Measurements from ENCODE around the gene CARS1. TPM values are rescaled to one million over a fixed set of nuclear protein-coding genes. Genes with fewer than 3 reads are reported as not detected.

CARS1 gene
- total and polyA plus RNA-seq, 2 of the 8 experiments (the other 6 are each of a cell fraction or from before 2014, with no cell fraction given), result 44.1 to 100 TPM

DNA sequence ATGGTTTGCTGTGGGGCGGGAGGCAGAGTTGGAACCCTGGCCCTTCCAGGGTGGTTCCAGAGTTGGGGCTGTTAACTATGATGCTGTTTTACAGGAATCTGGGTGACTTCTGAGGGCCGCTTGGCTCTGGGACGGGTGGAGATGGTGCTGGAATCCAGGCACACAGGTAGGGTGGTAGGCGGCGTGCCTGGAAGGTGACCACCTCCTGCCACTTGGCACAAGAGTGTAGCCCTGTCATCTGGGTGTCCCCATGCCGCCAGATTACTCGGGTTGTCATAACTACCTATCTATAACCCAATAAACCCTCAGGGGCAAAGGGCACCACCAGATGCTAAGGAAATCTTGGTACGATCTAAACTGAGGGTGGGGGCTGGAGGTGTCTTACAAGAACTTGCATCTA is 1.3 kb downstream of the CARS1 start:
- no peak overlapping the region for H2BK15ac ChIP-seq (ENCODE audit: low read length)
- no peak overlapping the region for H4K91ac ChIP-seq (replicated peaks; ENCODE audit: insufficient read length, low read length)
- peaks cover 15% of the 10 kb centered on the region for H3K79me1 ChIP-seq (ENCODE audit: low read depth, low read length)
- peak overlapping the region in 1 of 4 experiments; percentile 89; a peak in 2 of 7 replicates for H3K9ac ChIP-seq (replicated peaks in 1 of 4; ENCODE audit: extremely low read depth in 1 of 4, low read depth in 3 of 4, low read length in 3 of 4)
- FAIRE-seq (no peak), DNase-seq (ENCODE audit: low read depth in 1 of 2, low spot score in 2 of 2) (no peak)
- H3K4me3 ChIP-seq (ENCODE audit: extremely low read depth in 1 of 4, insufficient read depth in 2 of 4, low read depth in 3 of 4, low read length in 4 of 4), result peak overlapping the region; percentile 80 to 96 (median 87); a peak in 7 of 8 replicates
- CTCF ChIA-PET (ENCODE audit: partially characterized antibody), result interaction anchor here (1.3 to 3.9 kb wide), 2 partner anchors 10 to 35 kb away, joined by 4 to 12 read pairs; no protein-coding TSS in a partner anchor
- H3K79me2 ChIP-seq (ENCODE audit: control insufficient read depth in 1 of 2, insufficient read depth in 2 of 2, low read length in 2 of 2), result peaks cover 23 to 57% of the 10 kb centered on the region in 2 experiments
- peaks cover 20 to 23% of the 10 kb centered on the region in 2 experiments for H4K20me1 ChIP-seq (replicated peaks in 1 of 2; ENCODE audit: control insufficient read depth in 1 of 2, insufficient read depth in 2 of 2, low read length in 2 of 2)
- H2BK20ac ChIP-seq (ENCODE audit: low read length), result no peak overlapping the region
- no peak overlapping the region for H2BK5ac ChIP-seq (ENCODE audit: low read depth, low read length)
- POLR2A ChIA-PET (ENCODE audit: partially characterized antibody), result interaction anchor here (1.0 to 3.7 kb wide), 8 partner anchors 8 to 323 kb away, joined by 4 to 32 read pairs (median 4); partner anchors contain the start of gene ZNF195
- peaks cover 6% of the 10 kb centered on the region; the same call in 1 of the 2 replicates for H3K23me2 ChIP-seq (ENCODE audit: low read depth, low read length)
- H2BK120ac ChIP-seq (replicated peaks; ENCODE audit: low read depth, low read length), result no peak overlapping the region
- no peak overlapping the region for H2AFZ ChIP-seq (ENCODE audit: low read length)
- peaks cover 0 to 19% (median 12%) of the 10 kb centered on the region in 4 experiments; a peak in 6 of 7 replicates for H3K4me1 ChIP-seq (replicated peaks in 1 of 4; ENCODE audit: control insufficient read depth in 3 of 4, insufficient read depth in 4 of 4, low read length in 3 of 4)
- H2AK5ac ChIP-seq (ENCODE audit: low read depth, low read length), result no peak overlapping the region
- H3K9me3 ChIP-seq (ENCODE audit: insufficient read depth in 2 of 2, low read depth in 1 of 2, low read length in 1 of 2), result no peaks in the 10 kb centered on the region
- H3K4ac ChIP-seq (replicated peaks; ENCODE audit: insufficient read length, low read depth, low read length), result no peak overlapping the region
- peaks cover 0 to 14% (median 2%) of the 10 kb centered on the region in 4 experiments; a peak in 3 of 8 replicates for H3K36me3 ChIP-seq (ENCODE audit: control insufficient read depth in 2 of 4, insufficient read depth in 4 of 4, low read length in 3 of 4)
- no peak for TF ChIP-seq KDM4A (IDR thresholded peaks at IDR 0.05; ENCODE audit: low read depth, low read length, severe bottlenecking)
- peak overlapping the region; percentile 53 to 86 for H3K4me2 ChIP-seq (ENCODE audit: insufficient read depth in 1 of 2, low read depth in 2 of 2, low read length in 2 of 2)
- H3K56ac ChIP-seq (replicated peaks; ENCODE audit: insufficient read length, low read depth, low read length), result no peak overlapping the region
- H4K5ac ChIP-seq (ENCODE audit: insufficient read length, low read depth, low read length), result no peak overlapping the region
- H3K27me3 ChIP-seq (replicated peaks in 1 of 4; ENCODE audit: control insufficient read depth in 3 of 4, extremely low read depth in 1 of 4, insufficient read depth in 3 of 4, low read length in 3 of 4), result no peaks in the 10 kb centered on the region
- H2BK12ac ChIP-seq (ENCODE audit: low read depth, low read length), result no peak overlapping the region
- H4K8ac ChIP-seq (ENCODE audit: extremely low read depth, insufficient read depth, low read length), result peak overlapping the region; percentile 30; the same call in 1 of the 2 replicates
- no peak overlapping the region for H3K27ac ChIP-seq (ENCODE audit: low read depth, low read length)
- H3K14ac ChIP-seq (ENCODE audit: insufficient read length), result no peak overlapping the region
- H3K23ac ChIP-seq (ENCODE audit: insufficient read length), result no peak overlapping the region
- 92% methylated on average over 8 of the region's 8 CpGs; no CpG with 5 or more reads in 1 of the 2 experiments for WGBS, 2 experiments (ENCODE audit: extremely low coverage in 1 of 2, insufficient coverage in 1 of 2, insufficient read length in 1 of 2, insufficient replicate concordance in 2 of 2, low coverage in 1 of 2, low lambda C conversion rate in 2 of 2, missing lambda C conversion rate in 1 of 2)
- H3K18ac ChIP-seq (ENCODE audit: extremely low read depth, low read length), result no peak overlapping the region
